K562 (cell line): ENCODE measurements around the gene TXN2. TPM values are rescaled to one million over a fixed set of nuclear protein-coding genes. Genes with fewer than 3 reads are reported as not detected.

Experiments used
- BRF2 ChIP-seq: IDR thresholded peaks from 3 replicates; pipeline ENCODE4 v1.6.1; 2011; ENCODE audit warnings: borderline replicate concordance, mild to moderate bottlenecking; ENCODE audit not compliant: insufficient read length, insufficient read depth
- C11orf30 ChIP-seq: fragments of 450-650 bp; IDR thresholded peaks from 2 replicates; pipeline ENCODE4 v1.6.1; 2016; ENCODE audit warnings: low read depth, mild to moderate bottlenecking
- CREB1 ChIP-seq, 2 experiments: sonication (generic) in 1 of 2; formaldehyde crosslinking in 1 of 2; IDR thresholded peaks; 2 replicates each; pipeline versions ENCODE4 v1.6.1 to v1.8.0; 2012 to 2022; ENCODE audit warnings: inconsistent platforms in 1 of 2, mild to moderate bottlenecking in 1 of 2, missing genetic modification reagents in 1 of 2, moderate library complexity in 1 of 2
- LARP7 ChIP-seq: fragments of 450-650 bp; IDR thresholded peaks from 2 replicates; pipeline ENCODE4 v1.6.1; 2016
- PRDM10 ChIP-seq: fragments of 450-650 bp; IDR thresholded peaks from 2 replicates; pipeline ENCODE4 v1.6.1; 2018; ENCODE audit not compliant: partially characterized antibody
- SMAD2 ChIP-seq: fragments of 150-350 bp; IDR thresholded peaks from 2 replicates; pipeline ENCODE4 v1.6.1; 2014; ENCODE audit warnings: low read depth, mild to moderate bottlenecking, low read length
- SNAPC5 ChIP-seq: fragments of 250-450 bp; sonication (Bioruptor Pico); IDR thresholded peaks from 2 replicates; pipeline ENCODE4 v1.8.0; 2021; ENCODE audit warnings: moderate library complexity, mild to moderate bottlenecking, inconsistent platforms
- USF1 ChIP-seq: sonication (generic); formaldehyde crosslinking; IDR thresholded peaks from 2 replicates; pipeline ENCODE4 v1.9.0; 2022; ENCODE audit warnings: mild to moderate bottlenecking, missing genetic modification reagents
- ZNF133 ChIP-seq: fragments of 250-450 bp; sonication (Bioruptor Pico); IDR thresholded peaks from 2 replicates; pipeline ENCODE4 v1.4.0; 2020; ENCODE audit warnings: mild to moderate bottlenecking
- ZNF431 ChIP-seq: sonication (generic); formaldehyde crosslinking; IDR thresholded peaks from 2 replicates; pipeline ENCODE4 v1.8.0; 2022; ENCODE audit warnings: mild to moderate bottlenecking, missing genetic modification reagents
- polyA plus RNA-seq, 8 experiments: library from polyadenylated mRNA; depleted of rRNA in 4 of 8; stranded (reverse) in 5 of 8; unstranded in 3 of 8; fragments of >200 nt; fragmentation: Nextera tagmentation in 2 of 8; fragmentation: Illumina TruSeq in 1 of 8; extraction: Ambion mirVana in 2 of 8; extraction: Trizol in 1 of 8; gene quantifications; 2 replicates each; pipeline versions ENCODE4 v1.2.1 to v1.2.3, GENCODE V29; 2011 to 2014; ENCODE audit warnings: inconsistent platforms in 1 of 8, missing spikeins in 1 of 8
- total RNA-seq, 7 experiments: library from RNA; depleted of rRNA in 6 of 7; stranded (reverse); fragments of >200 nt in 6 of 7; fragmentation: Illumina TruSeq in 2 of 7; extraction: Trizol in 2 of 7; gene quantifications; 2 replicates each; pipeline versions ENCODE4 v1.2.1 to v1.2.3, GENCODE V29; 2011 to 2021; ENCODE audit warnings: low replicate concordance in 1 of 7

The TXN2 gene
- total and polyA plus RNA-seq, 9 of the 15 experiments (the other 6 are each of a cell fraction or from before 2014, with no cell fraction given) = 48.5 to 399 (median 118) TPM

- TF ChIP-seq C11orf30 (no peak), SNAPC5 (CRISPR knock-in tag) (no peak), LARP7 (peak; percentile 49; the same call in 1 of the 2 replicates), ZNF431 (CRISPR knock-in tag) (no peak), BRF2 (no peak), PRDM10 (peak; percentile 38), SMAD2 (no peak), USF1 (CRISPR knock-in tag) (no peak), CREB1 (IDR thresholded peaks at IDR 0.05) (no peak), CREB1 (CRISPR knock-in tag; IDR thresholded peaks at IDR 0.05) (no peak), ZNF133 (CRISPR knock-in tag) (no peak)
These were observed 55.4 kb downstream of the TXN2 start (continued) for GRCh38 chr22:36425977-36426523.
